Stomach (tissue), 4 donors: ENCODE data around the gene GDF11.

ENCODE experiments used
- POLR2A ChIP-seq, 4 donors: fragments of 450-650 bp; IDR thresholded peaks; one replicate each; pipeline ENCODE4 v1.6.1; 2016; ENCODE audit warnings: antibody characterized with exemption in 4 of 4, control low read depth in 2 of 4, mild to moderate bottlenecking in 1 of 4, moderate library complexity in 1 of 4
- POLR2AphosphoS5 ChIP-seq, 3 donors: sonication (generic); formaldehyde crosslinking; IDR thresholded peaks; one replicate each; pipeline ENCODE4 v1.6.1; 2016; ENCODE audit warnings: antibody characterized with exemption in 3 of 3
- TF ChIP-seq, protein P1 (sequence below), 7 experiments: fragments of 450-650 bp in 4 of 7; fragments of 200-600 bp in 3 of 7; sonication (generic) in 3 of 7; IDR thresholded peaks; one replicate each; pipeline ENCODE4 v1.5.1; 2016 to 2019; ENCODE audit warnings: antibody characterized with exemption in 7 of 7, control low read depth in 2 of 7, mild to moderate bottlenecking in 1 of 7

DNA sequence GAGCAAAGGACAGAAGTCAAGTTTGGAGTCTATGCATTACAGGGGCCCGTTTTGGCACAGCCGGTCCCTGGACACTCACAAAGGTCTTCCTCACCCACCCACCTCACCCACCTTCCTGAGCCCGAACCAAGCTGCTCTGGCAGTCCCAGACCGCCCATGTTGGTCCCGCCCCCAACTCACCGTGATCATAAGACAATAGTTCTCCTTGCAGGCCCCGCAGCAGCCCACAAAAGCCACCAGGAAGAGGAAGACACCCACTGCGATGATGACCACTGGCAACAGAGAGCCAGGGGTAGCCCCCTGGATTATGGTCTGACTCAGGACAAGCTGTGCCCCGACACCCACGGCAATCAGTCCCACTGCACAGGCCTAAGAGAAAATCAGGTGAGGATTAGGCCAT is 16.0 kb upstream of the GDF11 start:
- TF ChIP-seq, protein P1, sequence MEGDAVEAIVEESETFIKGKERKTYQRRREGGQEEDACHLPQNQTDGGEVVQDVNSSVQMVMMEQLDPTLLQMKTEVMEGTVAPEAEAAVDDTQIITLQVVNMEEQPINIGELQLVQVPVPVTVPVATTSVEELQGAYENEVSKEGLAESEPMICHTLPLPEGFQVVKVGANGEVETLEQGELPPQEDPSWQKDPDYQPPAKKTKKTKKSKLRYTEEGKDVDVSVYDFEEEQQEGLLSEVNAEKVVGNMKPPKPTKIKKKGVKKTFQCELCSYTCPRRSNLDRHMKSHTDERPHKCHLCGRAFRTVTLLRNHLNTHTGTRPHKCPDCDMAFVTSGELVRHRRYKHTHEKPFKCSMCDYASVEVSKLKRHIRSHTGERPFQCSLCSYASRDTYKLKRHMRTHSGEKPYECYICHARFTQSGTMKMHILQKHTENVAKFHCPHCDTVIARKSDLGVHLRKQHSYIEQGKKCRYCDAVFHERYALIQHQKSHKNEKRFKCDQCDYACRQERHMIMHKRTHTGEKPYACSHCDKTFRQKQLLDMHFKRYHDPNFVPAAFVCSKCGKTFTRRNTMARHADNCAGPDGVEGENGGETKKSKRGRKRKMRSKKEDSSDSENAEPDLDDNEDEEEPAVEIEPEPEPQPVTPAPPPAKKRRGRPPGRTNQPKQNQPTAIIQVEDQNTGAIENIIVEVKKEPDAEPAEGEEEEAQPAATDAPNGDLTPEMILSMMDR (IDR thresholded peaks at IDR 0.05) = no peak
- TF ChIP-seq POLR2A (IDR thresholded peaks at IDR 0.05) (no peak), POLR2AphosphoS5 (IDR thresholded peaks at IDR 0.05) (no peak)
